8988T (cell line): Measurements from ENCODE around the gene SMIM7.
"Not testable (repeated sequence)": the region's sequence is repeated elsewhere in the genome, so short reads cannot be mapped to it uniquely, and the experiment has no call there.

Experiments used
- DNase-seq: peaks from one replicate; pipeline ENCODE4 v3.0.0; 2011

The SMIM7 gene

GRCh38 chr19:16654140-16654539, 5.8 kb downstream of the SMIM7 start:
- peak; percentile 38 for DNase-seq

- no peak for DNase-seq
These were observed 7.1 kb downstream of the SMIM7 start for GRCh38 chr19:16652854-16653253.

- DNase-seq = not testable (repeated sequence)
These were observed 8.3 kb downstream of the SMIM7 start for GRCh38 chr19:16651421-16652188.

- no peak for DNase-seq
These were observed 9.1 kb downstream of the SMIM7 start for GRCh38 chr19:16650821-16651220.

GRCh38 chr19:16649734-16650133, 10.2 kb downstream of the SMIM7 start:
- DNase-seq = no peak

GRCh38 chr19:16645140-16645539, 14.8 kb downstream of the SMIM7 start:
- DNase-seq = no peak

- no peak for DNase-seq
These were observed 18.2 kb downstream of the SMIM7 start for GRCh38 chr19:16641695-16642094.

- no peak for DNase-seq
These were observed 19.0 kb downstream of the SMIM7 start for GRCh38 chr19:16640951-16641350.

GRCh38 chr19:16638666-16639065, 21.3 kb downstream of the SMIM7 start:
- no peak for DNase-seq

- no peak for DNase-seq
These were observed 22.4 kb downstream of the SMIM7 start for GRCh38 chr19:16637535-16637934.

- DNase-seq = no peak
These were observed 28.5 kb downstream of the SMIM7 start for GRCh38 chr19:16631465-16631864.

GRCh38 chr19:16628984-16629691, 30.8 kb downstream of the SMIM7 start:
- no peak for DNase-seq

- DNase-seq = peak; percentile 93
These were observed 31.6 kb downstream of the SMIM7 start, which contains the start of gene MED26 for GRCh38 chr19:16628183-16628983. Gene MED26 (minus strand): TSS chr19:16628204. CDS start chr19:16627943, 261 bp downstream.

GRCh38 chr19:16627928-16628182, 32.1 kb downstream of the SMIM7 start:
- DNase-seq = no peak

GRCh38 chr19:16627193-16627927, 32.6 kb downstream of the SMIM7 start:
- no peak for DNase-seq

GRCh38 chr19:16626796-16627192, 33.1 kb downstream of the SMIM7 start:
- DNase-seq = no peak

GRCh38 chr19:16625163-16625958, 34.6 kb downstream of the SMIM7 start:
- DNase-seq = no peak

GRCh38 chr19:16624236-16624635, 35.7 kb downstream of the SMIM7 start:
- no peak for DNase-seq

- no peak for DNase-seq
These were observed 36.4 kb downstream of the SMIM7 start for GRCh38 chr19:16623576-16623975.

GRCh38 chr19:16623066-16623465, 36.9 kb downstream of the SMIM7 start:
- DNase-seq = no peak

- DNase-seq = no peak
These were observed 38.7 kb downstream of the SMIM7 start for GRCh38 chr19:16621165-16621800.

- no peak for DNase-seq
These were observed 39.4 kb downstream of the SMIM7 start for GRCh38 chr19:16620584-16620983.
